ENCODE data around the gene CCSER1.

- no peak for TF ChIP-seq CTCF (conservative IDR thresholded peaks at IDR 0.05 in 1 of 2, IDR thresholded peaks at IDR 0.05 in 1 of 2; ENCODE audit: low read depth in 1 of 2, low read length in 2 of 2)
- no peak for TF ChIP-seq EZH2 (IDR thresholded peaks at IDR 0.05; ENCODE audit: low read length, missing control alignments)
Observed at GRCh38 chr4:90425893-90426292, 298.7 kb downstream of the CCSER1 start.

All from fibroblast of lung (primary cell).